UCSD-AML1 (cell line): ENCODE results near the gene CDC42EP4.

Experiments
- DNase-seq: peaks from one replicate; lab custom pipeline; 2025; ENCODE audit not compliant: unreplicated experiment; lab: John Stamatoyannopoulos, UW

Gene CDC42EP4

DNA sequence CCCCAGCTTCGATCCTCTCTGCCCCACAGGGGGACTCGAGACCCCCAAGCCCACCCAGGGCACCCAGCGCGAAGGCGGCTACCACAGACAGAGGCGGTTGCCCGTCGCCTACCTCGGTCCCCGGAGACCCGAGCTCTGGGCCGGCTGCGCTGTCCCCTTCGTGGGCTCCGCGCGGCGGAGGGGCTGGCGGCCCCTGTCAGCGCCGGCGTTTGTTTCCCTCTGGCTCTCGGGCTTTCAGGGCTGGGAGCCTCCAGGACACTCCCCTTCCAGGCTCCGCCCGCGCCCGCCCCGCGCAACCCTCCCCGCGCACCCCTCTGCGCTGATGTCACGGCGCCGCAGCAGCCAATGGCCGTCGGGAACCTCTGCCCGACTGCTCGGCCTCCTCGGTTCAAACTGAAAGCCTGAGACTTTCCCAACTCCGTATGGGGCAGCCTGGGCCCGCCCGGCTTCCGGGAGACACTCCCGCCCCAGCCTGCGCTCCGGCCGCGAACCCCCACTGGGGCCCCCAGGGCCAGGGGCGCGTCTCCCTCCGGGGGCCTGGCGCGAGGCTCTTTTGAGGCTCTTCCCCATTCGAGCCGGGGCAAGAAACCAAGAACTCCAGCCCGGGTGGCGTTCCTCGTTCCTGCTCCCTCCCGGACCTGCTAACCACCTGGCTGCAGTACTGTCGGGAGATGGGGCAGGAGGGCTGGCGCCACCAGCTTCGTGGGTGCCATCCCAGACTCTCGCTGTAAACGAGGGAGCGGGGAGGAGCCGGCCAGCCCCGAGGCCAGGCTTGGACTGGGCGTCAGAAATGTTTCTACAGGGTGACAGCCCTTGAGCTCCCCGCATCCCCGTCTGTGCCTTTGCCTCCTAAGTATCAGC lies at the start of gene CDC42EP4:
Gene CDC42EP4 (minus strand): TSS at position 221 of the 861 bp plus-strand sequence. CDS start 25,501 bp downstream, outside the sequence.
- DNase-seq, result peak; percentile 91

DNA sequence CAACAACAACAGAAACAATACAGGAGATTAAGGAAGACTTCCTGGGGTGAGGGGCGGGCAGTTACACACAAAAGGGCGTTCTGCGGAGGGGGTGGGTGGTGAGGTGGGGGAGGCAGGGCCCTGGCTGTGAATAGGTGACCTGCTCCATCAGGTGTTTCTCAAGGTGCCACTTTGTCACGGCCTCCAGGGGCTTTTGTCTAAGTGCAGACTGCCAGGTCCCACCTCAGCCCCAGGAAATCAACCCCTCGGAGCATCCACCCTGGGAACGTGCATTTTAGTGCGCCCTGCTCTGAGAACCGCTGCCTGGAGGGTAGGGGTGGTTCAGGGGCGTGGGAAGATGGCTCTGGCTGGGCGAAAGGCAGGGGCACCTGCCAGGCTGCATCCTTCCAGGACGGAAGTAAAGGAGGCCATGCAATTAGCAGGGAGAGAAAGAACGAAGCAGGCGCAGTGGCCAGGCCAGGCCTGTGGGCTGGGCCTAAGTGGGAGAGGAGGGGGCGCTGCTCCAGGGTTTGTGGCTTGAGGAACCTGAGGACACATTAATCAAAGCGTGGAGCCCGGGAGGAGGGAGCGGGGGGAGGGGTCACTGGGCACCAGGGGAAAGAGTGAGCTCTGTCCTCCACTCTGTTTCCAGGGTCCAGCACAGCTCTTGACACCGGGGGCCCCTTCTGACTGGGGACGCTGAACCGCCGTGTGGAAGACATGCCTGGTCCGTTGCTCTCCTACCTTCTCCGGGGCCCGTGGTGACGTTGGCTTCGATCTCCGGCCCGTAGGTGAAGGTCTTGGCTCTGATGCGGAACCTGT lies 49.4 kb upstream of the CDC42EP4 start:
- DNase-seq, result no peak

DNA sequence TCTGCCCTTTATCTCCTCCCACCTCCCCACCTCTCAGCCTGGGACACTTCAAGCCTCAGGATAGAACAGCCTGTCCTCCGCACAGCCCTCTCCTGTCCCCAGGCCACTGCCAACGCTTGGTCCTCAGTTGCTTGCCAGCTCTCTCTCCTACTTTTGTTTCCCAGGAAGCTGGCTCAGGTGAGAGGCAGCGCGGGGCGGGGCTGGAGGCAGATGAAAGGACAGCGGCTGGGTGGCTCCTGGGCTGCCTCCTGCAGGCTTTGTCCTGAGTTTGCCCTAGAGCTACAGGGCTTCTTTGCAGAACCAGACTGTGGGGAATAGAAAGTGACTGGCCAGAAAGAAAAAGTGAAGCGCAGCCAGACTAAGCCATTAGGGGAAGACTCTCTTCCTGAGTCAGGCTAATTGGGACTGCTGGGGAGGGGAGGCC lies 48.2 kb upstream of the CDC42EP4 start:
- no peak for DNase-seq

GRCh38 chr17:73359352-73359751 lies 47.6 kb upstream of the CDC42EP4 start:
- no peak for DNase-seq

- no peak for DNase-seq
Observed at GRCh38 chr17:73358668-73359067, 46.9 kb upstream of the CDC42EP4 start.

GRCh38 chr17:73357981-73358380 lies 46.2 kb upstream of the CDC42EP4 start:
- no peak for DNase-seq

- no peak for DNase-seq
Observed at GRCh38 chr17:73357318-73357717, 45.5 kb upstream of the CDC42EP4 start.

DNA sequence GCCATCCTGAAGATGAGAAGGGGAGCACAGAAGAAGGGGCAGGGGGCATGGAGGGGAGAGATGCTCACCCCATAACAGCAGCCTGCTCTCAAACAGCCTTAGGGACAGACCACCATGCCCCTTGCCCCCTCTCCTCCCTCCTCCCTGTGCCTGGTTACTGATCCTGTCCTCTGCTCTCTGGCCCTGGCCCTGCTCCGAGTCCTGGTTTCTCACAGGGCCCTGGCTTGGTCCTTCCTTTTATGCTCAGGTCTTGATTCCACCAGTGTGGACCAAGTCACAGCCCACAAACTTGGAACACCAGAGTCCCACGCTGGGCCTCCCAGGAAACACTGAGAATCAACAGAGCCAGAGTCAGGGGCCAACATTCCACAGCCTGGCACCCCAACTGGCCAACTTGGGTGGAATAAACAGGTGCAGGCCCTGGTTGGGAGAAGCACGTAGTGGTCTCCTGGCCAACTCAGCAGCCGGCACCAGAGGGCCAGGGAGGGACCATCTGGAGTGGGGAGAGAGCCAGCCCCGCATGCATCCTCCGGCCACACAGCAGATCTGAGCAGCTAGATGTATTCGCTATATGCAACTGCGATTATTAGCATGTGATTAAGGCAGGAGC lies 44.9 kb upstream of the CDC42EP4 start:
- no peak for DNase-seq

DNA sequence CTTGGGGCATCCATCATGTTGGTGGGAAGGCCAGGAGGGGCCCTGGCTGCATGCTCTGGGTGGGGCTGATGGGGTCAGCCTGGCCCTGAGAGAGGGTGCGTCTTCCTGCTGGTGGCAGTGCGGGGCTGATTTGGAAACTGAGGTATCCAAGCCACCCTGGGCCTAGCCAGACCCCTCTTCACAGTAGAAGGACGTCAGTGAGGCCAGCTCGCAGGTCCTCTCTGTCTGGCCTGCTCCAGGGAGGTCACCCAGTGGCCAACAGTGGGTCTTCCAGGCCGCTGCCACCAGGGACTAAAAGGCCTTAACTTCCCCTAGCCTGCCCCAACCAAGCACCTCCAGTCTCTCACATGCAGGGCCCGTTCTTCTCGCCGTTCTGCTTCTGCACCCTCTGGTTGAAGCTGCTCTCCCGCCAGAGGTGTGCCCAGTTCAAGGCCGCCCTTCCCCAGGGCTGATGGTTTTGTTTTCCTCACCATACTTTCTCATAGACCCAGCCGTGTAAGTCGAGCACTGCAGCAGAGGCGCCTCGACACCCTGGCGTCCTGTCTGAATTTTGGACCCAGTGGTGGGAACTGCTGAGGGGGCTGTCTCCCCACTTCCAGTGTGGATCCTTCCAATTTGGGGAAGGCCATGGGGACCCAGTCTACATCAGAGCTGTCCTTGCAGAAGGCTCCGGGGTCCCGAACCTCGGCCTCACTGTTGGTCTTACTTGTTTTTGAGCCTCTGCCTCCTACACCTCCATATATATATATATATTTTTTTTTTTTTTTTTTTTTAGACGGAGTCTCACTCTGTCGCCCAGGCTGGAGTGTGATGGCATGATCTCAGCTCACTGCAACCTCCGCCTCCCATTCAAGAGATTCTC lies 42.9 kb upstream of the CDC42EP4 start:
- DNase-seq, result no peak

DNA sequence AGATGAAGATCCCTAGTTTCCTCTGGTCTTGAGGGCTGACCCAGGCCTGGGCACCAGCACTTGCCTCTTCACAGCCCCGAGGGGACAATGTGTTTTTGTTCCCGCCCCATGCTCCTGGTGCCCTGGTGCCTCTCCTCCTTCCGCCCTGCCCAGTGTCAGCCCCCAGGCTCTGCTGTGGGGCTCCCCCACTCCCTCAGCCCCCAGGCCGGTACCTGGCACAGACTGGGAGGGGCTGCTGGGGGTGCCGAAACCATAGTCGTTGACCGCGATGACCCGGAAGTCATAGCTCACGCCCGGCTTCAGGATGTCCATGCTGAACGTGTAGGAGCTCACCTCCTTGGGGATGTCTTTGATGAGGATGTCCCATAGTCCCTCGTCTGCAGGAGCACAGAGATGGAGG lies 40.5 kb upstream of the CDC42EP4 start:
- DNase-seq, result no peak

DNA sequence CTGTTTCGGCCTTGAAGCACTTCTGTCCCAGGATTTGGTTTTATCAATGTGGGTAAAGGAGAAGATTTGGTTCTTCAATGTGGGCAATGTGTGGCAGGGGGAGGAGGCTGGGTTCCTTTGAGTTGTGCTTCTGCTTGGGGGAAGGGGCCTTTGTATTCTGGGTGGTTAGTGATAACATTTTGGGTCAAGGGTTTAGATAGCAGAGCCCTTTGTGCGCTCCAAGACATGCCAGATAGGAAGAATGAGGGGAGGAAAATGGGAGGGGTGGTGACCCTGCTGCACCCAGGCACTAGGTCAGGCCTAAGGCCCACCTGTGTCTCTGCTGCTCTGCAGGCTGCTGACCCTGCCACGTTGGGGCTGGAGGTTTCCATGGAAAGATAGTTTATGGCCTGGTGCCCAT lies 40.0 kb upstream of the CDC42EP4 start:
- DNase-seq, result no peak

- DNase-seq, result no peak
Observed at GRCh38 chr17:73350864-73351263, 39.1 kb upstream of the CDC42EP4 start.

DNA sequence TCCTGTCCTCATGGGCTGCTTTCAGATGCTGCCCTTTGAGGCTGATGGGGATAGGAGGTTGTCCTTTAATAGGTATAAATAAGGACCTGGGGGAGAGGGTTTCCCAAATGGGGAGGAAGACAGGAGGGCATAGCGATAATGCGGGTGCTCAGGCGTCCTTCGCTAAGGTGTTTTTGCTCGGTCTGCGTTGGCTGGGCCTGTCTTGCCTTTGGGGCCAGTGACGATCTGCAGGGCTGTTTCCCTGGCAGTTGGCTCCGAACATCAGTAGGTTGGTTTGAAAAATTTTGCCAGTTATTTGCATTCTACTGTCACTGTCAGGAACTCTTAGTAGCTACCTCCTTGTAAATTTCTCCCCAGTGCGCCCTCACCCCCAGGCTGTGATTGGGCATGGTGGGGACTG lies 37.8 kb upstream of the CDC42EP4 start:
- DNase-seq, result no peak

GRCh38 chr17:73349138-73349537 lies 37.3 kb upstream of the CDC42EP4 start:
- DNase-seq, result no peak

DNA sequence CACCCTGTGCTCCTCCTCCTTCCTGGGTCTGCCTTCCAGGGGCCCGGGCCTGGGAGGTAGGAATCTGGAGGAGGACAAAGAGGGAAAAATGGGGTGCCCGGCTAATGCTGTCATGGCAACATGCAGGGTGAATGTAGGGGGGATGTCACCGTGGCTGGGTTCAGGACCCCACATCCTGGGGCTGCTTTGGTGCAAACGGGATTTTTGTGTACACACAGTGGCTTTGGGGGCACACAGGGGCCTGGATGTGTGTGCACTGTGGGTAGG lies 37.0 kb upstream of the CDC42EP4 start:
- no peak for DNase-seq

GRCh38 chr17:73348018-73348828 lies 36.4 kb upstream of the CDC42EP4 start:
- DNase-seq, result no peak

GRCh38 chr17:73347351-73347750 lies 35.5 kb upstream of the CDC42EP4 start:
- DNase-seq, result no peak

DNA sequence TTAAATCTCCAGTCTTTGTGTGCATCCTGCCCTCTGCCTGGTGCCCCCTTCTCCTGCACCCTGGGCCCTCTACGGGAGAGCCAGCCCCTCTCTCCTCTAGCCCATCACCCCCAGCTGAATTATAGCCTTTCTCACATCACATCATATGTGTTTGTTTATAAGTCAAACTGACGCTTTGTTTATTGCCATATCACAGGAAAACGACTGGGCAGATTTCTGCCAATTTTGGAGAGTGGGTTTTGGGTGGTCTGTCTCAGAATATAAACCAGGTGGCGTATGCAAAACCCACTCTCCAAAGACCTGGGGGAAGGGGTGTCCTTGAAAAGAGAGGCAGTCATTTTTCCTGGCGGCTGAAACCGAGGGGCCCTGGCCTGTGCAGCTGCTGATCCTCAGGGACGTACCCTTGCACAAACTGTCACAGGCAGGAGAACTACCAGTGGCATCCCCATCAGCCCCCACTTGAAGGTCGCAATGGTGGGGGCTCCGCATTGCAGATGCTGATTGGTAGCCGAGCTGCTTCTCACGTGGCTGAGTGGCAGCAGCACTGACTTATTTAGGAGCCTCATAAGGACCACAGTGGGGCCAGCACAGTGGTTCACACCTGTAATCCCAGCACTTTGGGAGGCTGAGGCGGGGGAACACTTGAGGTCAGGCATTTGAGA lies 34.8 kb upstream of the CDC42EP4 start:
- DNase-seq, result no peak

DNA sequence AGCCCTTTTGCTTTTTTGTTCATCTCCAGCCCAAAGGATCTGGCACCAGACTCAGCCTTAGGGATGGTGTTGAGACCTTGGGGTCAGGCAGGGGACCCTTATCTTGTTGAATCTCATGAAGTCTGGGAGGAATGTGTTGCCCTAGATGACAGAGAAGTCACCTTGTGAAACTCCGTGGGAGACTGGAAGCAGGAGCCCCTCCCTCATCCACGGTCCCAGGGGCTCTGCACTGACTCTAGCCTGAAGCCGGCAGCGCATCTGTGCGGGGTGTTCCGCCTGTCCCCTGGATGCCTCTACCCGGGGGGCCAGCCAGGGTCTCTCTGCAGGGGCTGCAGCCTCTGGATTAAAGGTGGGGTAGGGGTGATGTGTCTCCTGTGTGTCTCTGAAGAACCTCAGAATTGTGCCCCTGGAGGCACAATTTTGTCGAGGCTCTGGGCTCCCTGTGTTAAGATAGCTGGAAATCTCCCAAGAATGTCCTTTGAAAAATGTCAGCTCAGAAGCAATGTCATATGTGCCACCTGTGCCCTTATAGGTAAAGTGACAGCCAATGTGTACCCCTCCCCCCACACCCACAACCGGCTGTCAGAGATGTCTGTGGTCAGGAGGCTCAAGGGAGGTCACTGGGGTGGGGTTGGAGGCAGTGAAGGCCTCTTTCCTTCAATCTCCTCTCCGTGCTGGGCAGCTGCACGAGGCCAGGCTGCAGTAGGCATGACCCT lies 32.1 kb upstream of the CDC42EP4 start:
- no peak for DNase-seq
